ENCODE data around the gene FAF1. TPM values are rescaled to one million over a fixed set of nuclear protein-coding genes. Genes with fewer than 3 reads are reported as not detected.
"Not testable (repeated sequence)": the region's sequence is repeated elsewhere in the genome, so short reads cannot be mapped to it uniquely, and the experiment has no call there.

FAF1 gene
- total and polyA plus RNA-seq, 4 donors: 27.2 to 51.6 (median 37.1) TPM

DNA sequence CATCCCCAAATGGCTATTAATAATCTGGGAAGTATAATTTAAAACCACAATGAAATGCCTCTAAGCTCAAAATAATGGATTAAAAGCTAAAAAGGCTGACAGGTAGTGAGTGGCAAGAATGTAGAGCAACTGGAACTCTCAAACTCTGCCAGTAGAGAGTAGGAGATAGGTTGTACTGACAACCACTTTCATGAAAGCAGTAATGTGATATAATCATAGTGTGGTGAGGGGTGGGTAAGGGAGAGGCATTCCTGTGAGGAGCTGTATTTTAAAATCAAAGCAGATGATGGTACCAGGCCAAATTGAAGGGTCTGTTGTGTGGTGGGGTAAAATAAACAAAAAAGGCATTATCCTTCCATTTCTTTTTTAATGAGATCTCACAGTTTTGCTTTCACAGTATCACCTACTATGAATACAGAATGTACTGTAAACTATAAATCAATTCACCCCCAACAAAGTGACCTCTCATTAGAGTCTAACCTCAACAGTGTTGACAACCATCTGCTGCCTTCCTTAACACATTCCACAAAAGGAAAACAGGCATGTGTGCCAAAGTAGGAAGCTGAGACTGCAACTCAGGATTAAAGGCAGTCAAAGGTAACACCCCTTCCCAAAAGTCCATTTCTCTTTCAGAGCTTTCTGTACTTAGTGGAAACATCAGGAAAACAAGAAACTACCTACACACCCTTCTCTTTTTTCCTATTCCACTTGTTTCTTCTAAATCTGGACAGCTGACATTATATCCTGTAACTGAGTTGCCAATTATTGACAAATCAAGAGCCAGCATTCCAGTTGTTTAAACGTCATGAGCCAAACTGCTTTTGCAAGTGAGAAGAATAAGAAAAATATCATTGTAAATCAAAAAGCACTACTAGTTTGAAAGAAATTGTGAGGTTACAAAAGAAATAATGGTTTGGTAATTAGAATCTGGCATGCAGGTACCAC is 130.8 kb downstream of the FAF1 start:
- no peaks in the 10 kb centered on the region for H3K36me3 ChIP-seq (ENCODE audit: control insufficient read depth in 4 of 4, insufficient read depth in 4 of 4, low read length in 4 of 4)
- H3K27me3 ChIP-seq (ENCODE audit: control insufficient read depth in 3 of 3, insufficient read depth in 3 of 3, low read length in 2 of 3): no peaks in the 10 kb centered on the region
- no peak overlapping the region for H3K9ac ChIP-seq (ENCODE audit: insufficient read depth in 1 of 2, low read length in 2 of 2)
- H3K4me1 ChIP-seq (ENCODE audit: control insufficient read depth in 5 of 5, insufficient read depth in 5 of 5, low read length in 5 of 5): peaks cover 0 to 27% (median 1%) of the 10 kb centered on the region in 5 donors
- TF ChIP-seq, protein P1, sequence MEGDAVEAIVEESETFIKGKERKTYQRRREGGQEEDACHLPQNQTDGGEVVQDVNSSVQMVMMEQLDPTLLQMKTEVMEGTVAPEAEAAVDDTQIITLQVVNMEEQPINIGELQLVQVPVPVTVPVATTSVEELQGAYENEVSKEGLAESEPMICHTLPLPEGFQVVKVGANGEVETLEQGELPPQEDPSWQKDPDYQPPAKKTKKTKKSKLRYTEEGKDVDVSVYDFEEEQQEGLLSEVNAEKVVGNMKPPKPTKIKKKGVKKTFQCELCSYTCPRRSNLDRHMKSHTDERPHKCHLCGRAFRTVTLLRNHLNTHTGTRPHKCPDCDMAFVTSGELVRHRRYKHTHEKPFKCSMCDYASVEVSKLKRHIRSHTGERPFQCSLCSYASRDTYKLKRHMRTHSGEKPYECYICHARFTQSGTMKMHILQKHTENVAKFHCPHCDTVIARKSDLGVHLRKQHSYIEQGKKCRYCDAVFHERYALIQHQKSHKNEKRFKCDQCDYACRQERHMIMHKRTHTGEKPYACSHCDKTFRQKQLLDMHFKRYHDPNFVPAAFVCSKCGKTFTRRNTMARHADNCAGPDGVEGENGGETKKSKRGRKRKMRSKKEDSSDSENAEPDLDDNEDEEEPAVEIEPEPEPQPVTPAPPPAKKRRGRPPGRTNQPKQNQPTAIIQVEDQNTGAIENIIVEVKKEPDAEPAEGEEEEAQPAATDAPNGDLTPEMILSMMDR (IDR thresholded peaks at IDR 0.05; ENCODE audit: control extremely low read depth, extremely low read depth): no peak
- DNase-seq (peak in 2 of 3 donors; percentile 35 to 43), ATAC-seq (ENCODE audit: insufficient read depth, low FRiP score) (no peak)
- no peak overlapping the region for H3K4me3 ChIP-seq
- peak overlapping the region in 1 of 2 donors; percentile 9 for H3K27ac ChIP-seq (ENCODE audit: low read depth in 1 of 2, low read length in 1 of 2)
- 32 to 82% methylated on average over 1 of the region's 1 CpG for WGBS, 2 donors
- H3K9me3 ChIP-seq (ENCODE audit: control insufficient read depth in 4 of 4, insufficient read depth in 3 of 4, low read length in 3 of 4): no peaks in the 10 kb centered on the region

DNA sequence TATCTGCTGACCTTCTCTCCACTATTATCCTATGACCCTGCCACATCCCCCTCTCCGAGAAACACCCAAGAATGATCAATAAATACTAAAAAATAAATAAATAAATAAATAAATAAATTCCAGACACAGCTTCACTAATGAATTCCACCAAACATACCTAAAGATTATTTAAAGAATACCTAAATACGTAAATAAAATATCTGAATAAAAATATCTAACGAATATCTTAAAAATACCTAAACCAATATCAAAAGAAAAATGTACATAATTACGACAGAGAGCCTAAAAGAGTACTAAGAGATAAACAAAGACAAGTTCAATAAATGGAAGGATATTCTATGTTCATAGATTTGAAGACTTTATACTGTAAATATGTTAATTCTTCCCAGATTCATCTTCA is 132.5 kb downstream of the FAF1 start:
- Histone ChIP-seq H3K36me3 (ENCODE audit: control insufficient read depth in 4 of 4, insufficient read depth in 4 of 4, low read length in 4 of 4) (no peaks in the 10 kb centered on the region), H3K4me3 (no peak overlapping the region), H3K27ac (ENCODE audit: low read depth in 1 of 2, low read length in 1 of 2) (no peak overlapping the region), H3K27me3 (ENCODE audit: control insufficient read depth in 3 of 3, insufficient read depth in 3 of 3, low read length in 2 of 3) (no peaks in the 10 kb centered on the region), H3K9me3 (ENCODE audit: control insufficient read depth in 4 of 4, insufficient read depth in 3 of 4, low read length in 3 of 4) (no peaks in the 10 kb centered on the region), H3K9ac (ENCODE audit: insufficient read depth in 1 of 2, low read length in 2 of 2) (no peak overlapping the region), H3K4me1 (ENCODE audit: control insufficient read depth in 5 of 5, insufficient read depth in 5 of 5, low read length in 5 of 5) (peaks cover 0 to 19% (median 1%) of the 10 kb centered on the region in 5 donors)
- ATAC-seq (ENCODE audit: insufficient read depth, low FRiP score): no peak
- TF ChIP-seq, protein P1 (IDR thresholded peaks at IDR 0.05; ENCODE audit: control extremely low read depth, extremely low read depth): no peak
- 96 to 99% methylated on average over 4 of the region's 4 CpGs for WGBS, 2 donors
- DNase-seq: no peak

DNA sequence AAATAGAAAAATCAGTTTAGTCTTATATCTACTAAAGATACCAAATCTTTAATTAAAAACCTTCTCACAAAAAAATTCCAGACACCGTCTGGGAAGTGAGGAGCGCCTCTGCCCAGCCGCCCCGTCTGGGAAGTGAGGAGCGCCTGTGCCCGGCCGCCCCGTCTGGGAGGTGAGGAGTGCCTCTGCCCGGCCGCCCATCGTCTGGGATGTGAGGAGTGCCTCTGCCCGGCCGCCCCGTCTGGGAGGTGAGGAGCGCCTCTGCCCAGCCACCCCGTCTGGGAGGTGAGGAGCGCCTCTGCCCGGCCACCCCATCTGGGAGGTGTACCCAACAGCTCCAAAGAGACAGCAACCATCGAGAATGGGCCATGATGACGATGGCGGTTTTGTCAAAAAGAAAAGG is 133.3 kb downstream of the FAF1 start:
- H3K36me3 ChIP-seq (ENCODE audit: control insufficient read depth in 4 of 4, insufficient read depth in 4 of 4, low read length in 4 of 4); H3K9me3 ChIP-seq (ENCODE audit: control insufficient read depth in 4 of 4, insufficient read depth in 3 of 4, low read length in 3 of 4); H3K4me3 ChIP-seq; ATAC-seq (ENCODE audit: insufficient read depth, low FRiP score); H3K27me3 ChIP-seq (ENCODE audit: control insufficient read depth in 3 of 3, insufficient read depth in 3 of 3, low read length in 2 of 3); DNase-seq; H3K9ac ChIP-seq (ENCODE audit: insufficient read depth in 1 of 2, low read length in 2 of 2); H3K27ac ChIP-seq (ENCODE audit: low read depth in 1 of 2, low read length in 1 of 2): not testable (repeated sequence)
- H3K4me1 ChIP-seq (ENCODE audit: control insufficient read depth in 5 of 5, insufficient read depth in 5 of 5, low read length in 5 of 5): peaks cover 0 to 20% (median 1%) of the 10 kb centered on the region in 5 donors
- WGBS, 2 donors: 97 to 98% methylated on average over 21 of the region's 21 CpGs

DNA sequence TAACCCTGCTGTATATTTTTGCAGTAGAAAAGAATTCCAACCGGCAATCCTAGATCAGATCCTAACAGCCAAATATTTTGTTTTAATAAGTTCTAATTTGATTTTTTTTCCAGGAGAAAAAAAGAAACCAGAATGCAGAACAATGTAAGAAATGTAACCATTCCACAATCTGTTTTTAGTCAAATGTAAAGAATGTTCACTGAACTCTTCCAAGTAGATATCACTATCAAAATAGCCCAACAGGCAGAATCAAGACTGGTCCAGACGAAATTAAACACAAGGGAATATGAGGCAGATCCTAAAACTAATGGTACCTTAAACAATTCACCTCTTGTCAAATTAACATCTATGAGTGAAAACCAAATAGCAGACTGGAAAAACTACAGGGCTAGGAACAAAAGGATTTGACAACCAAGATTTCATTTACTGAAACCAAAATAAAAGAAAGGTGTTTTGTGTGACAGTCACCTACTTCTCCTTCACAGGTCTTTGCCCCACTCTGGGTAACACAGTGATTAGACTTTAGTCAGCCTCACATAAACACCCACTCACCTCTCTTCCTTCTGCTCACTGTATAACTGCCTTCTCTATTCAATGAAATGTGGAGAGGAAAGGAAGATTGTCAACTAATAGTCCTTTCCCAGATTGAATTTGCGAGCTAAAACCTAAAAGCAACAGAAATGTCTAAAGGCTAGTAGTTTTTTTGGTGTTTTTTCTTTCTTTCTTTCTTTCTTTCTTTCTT is 137.9 kb downstream of the FAF1 start:
- Histone ChIP-seq H3K9me3 (ENCODE audit: control insufficient read depth in 4 of 4, insufficient read depth in 3 of 4, low read length in 3 of 4) (no peaks in the 10 kb centered on the region), H3K4me3 (no peak overlapping the region), H3K27ac (ENCODE audit: low read depth in 1 of 2, low read length in 1 of 2) (no peak overlapping the region), H3K4me1 (ENCODE audit: control insufficient read depth in 5 of 5, insufficient read depth in 5 of 5, low read length in 5 of 5) (peaks cover 0 to 7% (median 0%) of the 10 kb centered on the region in 5 donors), H3K36me3 (ENCODE audit: control insufficient read depth in 4 of 4, insufficient read depth in 4 of 4, low read length in 4 of 4) (no peaks in the 10 kb centered on the region), H3K27me3 (ENCODE audit: control insufficient read depth in 3 of 3, insufficient read depth in 3 of 3, low read length in 2 of 3) (no peaks in the 10 kb centered on the region), H3K9ac (ENCODE audit: insufficient read depth in 1 of 2, low read length in 2 of 2) (no peak overlapping the region)
- WGBS, 2 donors: 93 to 96% methylated on average over 3 of the region's 3 CpGs
- TF ChIP-seq, protein P1 (IDR thresholded peaks at IDR 0.05; ENCODE audit: control extremely low read depth, extremely low read depth): no peak
- ATAC-seq (ENCODE audit: insufficient read depth, low FRiP score): no peak
- DNase-seq: no peak
